Erythroblast (primary cell): ENCODE data around the gene SMIM29.
A peak's percentile ranks its signal among the peaks of the same experiment; 100 is the strongest.
"Not testable (repeated sequence)": the region's sequence is repeated elsewhere in the genome, so short reads cannot be mapped to it uniquely, and the experiment has no call there.

Experiments used
- DNase-seq, 2 experiments: peaks; one replicate each; lab custom pipeline; 2025; lab: John Stamatoyannopoulos, UW
- GATA1 ChIP-seq: IDR thresholded peaks from 2 replicates; pipeline ENCODE4 v1.6.1; 2011; ENCODE audit warnings: low read depth, mild to moderate bottlenecking, control low read depth, low read length, moderate library complexity
- POLR2A ChIP-seq: IDR thresholded peaks from 2 replicates; pipeline ENCODE4 v1.6.1; 2011; ENCODE audit warnings: mild to moderate bottlenecking, low read length

The SMIM29 gene

DNA sequence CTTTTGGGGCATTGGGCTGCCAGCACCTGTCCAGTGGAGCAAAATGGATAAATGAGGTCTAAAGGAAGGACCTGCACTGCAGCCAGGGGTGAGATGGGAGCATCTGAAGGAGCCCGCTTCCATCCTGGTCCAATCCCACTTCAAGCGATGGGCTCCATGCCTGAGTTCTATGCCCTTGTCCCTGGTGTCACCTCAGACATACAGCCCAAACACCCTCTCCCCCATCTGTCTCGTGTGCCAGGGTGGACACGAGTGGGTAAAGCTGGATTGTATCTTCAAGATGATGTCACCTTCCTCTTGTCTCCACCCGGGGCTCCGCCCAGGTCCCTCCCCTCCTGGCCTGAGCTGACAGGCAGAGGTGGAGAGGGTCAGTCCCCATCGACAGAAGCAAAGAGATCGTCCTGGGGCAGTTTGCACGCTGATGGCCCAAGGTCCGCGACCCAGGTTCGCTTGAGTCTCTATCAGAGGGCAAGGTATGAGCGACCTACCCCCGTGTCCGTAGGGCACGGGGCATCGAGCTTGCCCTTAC, 544 bp downstream of the SMIM29 start:
- DNase-seq = peak; percentile 65 to 75
- no peak for TF ChIP-seq GATA1
- no peak for TF ChIP-seq POLR2A

DNA sequence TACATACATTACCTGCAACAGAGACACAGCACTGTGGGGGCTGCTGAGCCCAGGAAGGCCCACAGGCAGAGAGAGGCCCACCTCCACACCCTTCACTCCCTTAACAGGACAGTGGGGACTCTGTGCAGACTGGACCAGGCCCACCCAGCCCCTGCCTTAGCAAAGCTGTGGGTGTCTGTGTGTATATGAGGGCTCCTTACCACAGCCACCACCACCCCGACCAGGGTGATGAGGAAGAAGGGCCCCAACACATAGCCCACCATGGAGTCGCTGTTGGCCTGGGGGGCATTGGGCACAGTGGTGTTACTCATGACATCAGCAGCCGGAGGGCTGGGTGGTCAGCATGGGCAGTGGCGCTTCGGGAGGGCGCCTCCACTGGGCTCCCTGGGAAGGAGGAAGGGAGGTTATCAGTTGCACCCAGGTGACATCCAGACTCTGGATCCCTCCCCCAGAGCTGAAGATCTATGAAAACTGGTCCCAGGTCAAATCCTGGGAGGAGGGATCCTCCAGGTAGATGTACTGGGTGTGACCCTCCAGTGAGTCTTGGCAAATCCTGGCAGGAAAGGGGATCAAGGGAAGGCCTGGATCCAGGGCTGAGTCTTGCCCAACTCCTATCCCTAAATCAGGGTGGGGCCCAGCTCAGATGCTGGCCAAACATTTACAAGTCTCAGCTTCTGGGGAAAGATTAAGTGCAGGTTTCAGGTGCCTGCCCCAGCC, 1.2 kb downstream of the SMIM29 start:
- peak; percentile 44 to 62 for DNase-seq
- TF ChIP-seq GATA1 (no peak), POLR2A (no peak)

DNA sequence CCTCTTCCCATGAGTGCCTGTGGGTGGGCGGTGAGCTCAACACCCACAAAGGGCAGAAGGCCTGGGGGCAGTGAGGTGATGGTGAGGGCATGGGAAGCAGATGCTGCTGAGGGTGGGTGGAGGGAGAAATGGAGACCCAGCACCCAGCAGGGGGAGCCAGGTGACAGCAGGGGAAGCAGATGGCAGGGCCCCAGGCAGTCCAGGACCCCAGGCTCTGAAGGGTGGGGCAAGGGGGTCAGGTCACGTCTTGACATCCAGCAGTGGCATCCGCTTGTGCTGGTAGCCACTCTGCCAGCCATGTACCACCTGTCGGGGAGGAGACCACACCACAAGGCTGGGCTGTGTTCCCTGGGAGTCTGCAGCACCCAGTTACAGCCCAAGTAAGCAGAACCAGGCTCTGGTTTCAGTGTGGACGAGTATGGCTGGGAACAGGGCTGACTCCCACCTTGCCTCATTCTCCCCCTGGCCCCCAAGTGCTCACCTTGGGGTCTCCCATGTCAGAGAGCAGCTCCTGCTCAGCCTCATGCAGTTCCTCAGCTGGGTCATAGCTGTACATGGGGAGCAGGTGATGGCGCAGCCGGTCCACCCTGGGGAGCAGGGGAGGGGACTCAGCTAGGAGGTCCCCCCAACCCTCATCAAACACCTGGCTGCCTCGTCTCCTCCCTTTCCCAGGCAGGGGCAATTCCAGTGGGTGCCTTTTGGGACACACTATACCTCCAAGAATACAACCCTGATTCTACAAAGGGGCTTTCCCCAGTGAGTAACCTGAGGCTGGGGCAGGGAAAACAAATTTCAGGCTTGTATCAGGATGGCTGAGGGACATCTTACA, 2.0 kb downstream of the SMIM29 start:
- TF ChIP-seq POLR2A (peak; percentile 24), GATA1 (no peak)

DNA sequence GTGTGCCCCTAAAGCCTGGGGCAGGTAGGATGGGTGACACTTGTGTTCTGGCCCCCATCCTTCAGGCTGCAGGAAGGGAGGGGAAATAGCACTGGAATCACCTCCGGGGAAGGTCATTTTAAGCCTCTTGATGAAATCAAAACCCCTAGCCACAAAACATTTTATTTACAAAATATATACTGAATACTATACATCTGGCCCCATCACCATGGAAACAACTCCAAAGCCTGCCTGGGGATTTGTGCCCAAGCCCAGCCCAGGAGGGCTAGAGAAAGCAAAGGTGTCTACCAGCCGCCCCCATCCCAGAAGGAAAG, 2.6 kb downstream of the SMIM29 start:
- TF ChIP-seq GATA1 (no peak), POLR2A (no peak)
- no peak for DNase-seq

More for the DNA sequence above, 2.0 kb downstream of the SMIM29 start:
- peak; percentile 52 to 60 for DNase-seq

DNA sequence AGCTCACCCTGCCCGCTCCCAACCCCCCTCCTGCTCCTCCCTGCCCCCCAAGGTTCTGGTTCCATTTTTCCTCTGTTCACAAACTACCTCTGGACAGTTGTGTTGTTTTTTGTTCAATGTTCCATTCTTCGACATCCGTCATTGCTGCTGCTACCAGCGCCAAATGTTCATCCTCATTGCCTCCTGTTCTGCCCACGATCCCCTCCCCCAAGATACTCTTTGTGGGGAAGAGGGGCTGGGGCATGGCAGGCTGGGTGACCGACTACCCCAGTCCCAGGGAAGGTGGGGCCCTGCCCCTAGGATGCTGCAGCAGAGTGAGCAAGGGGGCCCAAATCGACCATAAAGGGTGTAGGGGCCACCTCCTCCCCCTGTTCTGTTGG, 3.1 kb downstream of the SMIM29 start:
- not testable (repeated sequence) for DNase-seq

DNA sequence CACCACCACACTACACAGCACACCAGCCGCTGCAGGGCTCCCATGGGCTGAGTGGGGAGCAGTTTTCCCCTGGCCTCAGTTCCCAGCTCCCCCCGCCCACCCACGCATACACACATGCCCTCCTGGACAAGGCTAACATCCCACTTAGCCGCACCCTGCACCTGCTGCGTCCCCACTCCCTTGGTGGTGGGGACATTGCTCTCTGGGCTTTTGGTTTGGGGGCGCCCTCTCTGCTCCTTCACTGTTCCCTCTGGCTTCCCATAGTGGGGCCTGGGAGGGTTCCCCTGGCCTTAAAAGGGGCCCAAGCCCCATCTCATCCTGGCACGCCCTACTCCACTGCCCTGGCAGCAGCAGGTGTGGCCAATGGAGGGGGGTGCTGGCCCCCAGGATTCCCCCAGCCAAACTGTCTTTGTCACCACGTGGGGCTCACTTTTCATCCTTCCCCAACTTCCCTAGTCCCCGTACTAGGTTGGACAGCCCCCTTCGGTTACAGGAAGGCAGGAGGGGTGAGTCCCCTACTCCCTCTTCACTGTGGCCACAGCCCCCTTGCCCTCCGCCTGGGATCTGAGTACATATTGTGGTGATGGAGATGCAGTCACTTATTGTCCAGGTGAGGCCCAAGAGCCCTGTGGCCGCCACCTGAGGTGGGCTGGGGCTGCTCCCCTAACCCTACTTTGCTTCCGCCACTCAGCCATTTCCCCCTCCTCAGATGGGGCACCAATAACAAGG, 3.6 kb downstream of the SMIM29 start:
- DNase-seq = not testable (repeated sequence)

DNA sequence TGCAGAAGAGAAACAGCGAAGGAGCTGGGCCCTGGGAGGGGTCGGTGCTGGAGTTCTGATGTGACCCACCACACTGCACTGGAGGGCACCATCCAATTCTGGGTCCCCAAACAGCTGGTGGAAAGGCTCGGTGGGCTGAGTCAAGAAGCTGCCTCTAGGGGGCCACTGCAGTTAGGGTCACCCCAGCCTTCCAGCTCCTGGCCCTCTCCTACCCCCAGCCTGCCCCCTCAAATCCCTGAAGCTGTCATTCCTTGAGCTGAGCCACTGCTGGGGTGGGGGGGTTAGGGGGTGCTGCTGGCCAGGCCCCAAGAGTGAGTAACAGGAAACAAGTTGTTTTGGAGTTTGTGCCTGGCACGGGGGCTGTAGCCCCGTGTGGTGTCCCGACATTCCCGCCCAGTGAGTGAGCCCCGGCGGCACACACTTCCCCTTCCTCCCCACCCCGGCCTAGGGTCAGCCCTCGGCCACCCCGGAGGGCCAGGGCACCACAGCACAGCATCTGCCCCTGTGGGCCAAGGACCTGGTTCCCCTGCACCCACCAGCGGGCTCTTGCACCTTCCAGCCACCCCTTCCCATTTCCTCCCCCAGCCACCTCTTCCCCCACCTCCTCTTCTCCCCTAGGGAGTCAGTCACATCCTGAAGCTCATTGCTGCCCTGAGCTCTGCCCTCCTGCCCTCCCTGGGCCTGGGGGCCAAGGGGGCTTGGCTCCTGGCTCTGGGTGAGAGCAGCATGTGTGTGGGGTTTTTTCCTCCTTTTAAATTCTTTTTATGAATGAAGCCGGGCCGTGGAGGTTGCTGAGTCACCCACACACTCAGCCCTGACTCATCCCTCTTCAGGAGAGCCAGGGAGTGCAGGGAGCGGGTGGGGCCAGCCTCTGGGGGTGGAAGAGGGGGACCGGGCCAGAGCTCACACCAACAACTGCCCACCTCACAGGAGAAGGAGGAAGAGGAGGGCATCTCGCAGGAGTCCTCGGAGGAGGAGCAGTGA, 4.6 kb downstream of the SMIM29 start:
- DNase-seq = peak; percentile 84 to 93
- no peak for TF ChIP-seq POLR2A
- TF ChIP-seq GATA1 = no peak

DNA sequence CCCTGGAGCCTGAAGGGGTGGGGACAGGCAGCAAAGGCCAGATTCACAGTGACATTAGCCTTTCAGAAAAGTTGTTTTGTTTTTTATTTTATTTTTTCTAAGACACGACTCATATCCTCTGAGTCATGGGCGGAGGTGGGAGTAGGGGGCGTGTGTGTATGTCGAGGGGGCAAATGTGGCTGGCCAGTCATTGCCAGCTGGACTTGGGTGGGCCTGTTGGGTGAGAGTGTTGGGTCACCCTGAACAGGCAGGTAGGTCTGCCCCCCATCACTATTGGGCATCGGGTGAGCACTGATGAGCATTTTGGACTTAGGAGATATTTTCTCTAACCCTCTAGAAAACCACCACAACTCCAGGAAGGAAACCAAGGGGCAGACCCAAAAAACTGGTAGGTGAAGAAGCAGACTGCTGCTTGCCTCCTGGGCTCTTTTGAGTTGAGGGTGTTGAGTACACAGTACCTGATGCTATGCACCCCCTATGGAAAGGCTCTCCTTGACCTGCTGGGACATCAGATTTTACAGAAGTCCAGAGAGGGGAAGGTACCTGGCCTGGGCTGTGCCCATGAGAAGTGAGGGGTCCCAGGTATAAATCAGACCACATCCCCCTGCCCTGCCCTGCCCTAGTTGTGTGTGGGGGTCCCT, 5.6 kb downstream of the SMIM29 start:
- DNase-seq = peak in 1 of 2 experiments; percentile 50
- TF ChIP-seq POLR2A (no peak), GATA1 (no peak)

DNA sequence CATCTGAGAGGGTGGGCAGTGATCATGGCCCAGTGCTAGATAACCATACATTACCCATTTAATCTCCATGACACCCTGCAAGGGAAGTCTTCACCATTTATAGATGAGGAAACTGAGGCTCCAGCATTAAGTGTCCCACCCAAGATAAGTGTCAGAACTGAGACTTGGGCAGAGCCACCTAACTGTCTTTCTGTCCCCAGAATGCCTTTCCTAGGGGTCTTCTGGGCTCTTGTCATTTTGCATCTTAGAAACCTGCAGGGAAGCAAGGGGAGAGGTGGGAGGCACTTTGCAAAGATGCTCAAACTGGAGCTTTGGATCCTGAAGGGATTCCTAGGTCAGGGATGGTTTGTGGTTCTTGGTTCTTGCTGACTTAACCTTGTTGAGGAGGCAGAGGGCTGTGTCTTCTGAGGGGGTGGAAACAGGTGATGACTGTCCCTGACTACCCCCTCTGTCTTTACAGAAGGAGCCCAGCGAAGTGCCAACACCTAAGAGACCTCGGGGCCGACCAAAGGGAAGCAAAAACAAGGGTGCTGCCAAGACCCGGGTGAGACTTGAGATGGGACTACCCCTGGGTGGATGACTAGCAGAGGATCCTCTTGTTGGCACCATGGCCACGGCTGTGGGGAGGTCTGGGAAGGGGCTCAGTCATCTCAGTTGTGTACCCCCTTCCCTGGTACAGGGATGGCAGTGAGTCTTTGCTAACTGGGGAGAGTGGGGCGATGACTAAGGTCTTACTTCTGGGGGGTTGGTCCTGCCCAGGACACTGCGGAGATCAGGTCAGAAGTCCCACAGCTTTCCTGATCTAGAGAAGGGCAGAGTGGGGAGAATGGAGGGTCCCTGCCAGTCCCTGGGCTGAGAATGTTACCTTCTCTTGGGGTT, 6.3 kb downstream of the SMIM29 start:
- DNase-seq = no peak
- TF ChIP-seq POLR2A = no peak
- no peak for TF ChIP-seq GATA1

DNA sequence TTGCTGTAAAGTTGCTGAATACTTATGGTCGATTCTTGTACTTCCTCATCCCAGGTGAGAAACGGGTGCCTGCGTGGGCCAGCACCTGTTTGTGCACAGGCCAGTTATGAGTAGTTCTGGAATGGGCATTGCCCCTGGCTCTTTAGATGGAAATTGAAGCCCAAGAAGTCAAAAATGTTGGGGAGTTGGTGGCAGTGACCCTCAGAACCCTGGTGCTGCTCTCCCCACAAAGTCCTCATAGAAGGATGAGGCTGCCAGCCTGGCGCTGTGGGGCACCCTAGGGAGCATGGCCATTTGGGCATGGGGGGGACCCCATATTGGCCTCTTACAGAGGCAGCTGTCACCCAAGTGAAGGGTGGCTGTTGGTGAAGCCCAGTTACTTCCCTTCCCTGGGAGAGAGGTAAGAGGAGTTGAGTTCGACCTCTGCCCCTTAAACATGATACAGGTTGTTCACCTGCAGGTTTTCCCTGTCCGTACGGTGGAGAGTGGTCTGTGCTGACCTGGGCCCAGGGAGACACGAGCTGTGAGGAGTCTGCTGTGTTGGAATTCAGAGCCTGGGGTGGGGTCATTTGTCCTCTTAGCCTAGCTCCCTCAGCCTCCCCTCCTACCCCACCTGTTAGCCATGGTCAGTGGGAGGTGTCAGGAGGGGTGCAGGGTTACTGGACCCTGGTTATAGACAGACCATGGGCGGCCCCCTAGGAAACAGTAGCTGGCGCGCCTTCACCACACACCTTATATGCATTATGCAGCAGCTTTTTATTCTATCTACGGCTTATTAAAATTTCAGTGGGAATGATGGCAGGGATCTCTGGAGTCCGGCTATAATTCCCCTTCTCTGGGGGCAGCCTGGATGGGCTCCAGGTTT, 7.2 kb downstream of the SMIM29 start:
- TF ChIP-seq GATA1 = no peak
- TF ChIP-seq POLR2A = no peak
- no peak for DNase-seq
